Hepatocyte (in vitro differentiated cells): ENCODE measurements around the gene RCOR3. TPM values are rescaled to one million over a fixed set of nuclear protein-coding genes. Genes with fewer than 3 reads are reported as not detected.

Experiments used
- DNase-seq: peaks from one replicate; pipeline ENCODE4 v3.0.0-alpha.2; 2016; ENCODE audit warnings: low spot score
- H2AFZ ChIP-seq: fragments of 200-600 bp; sonication (generic); 2 replicates; pipeline ENCODE4 v1.6.0; 2016; ENCODE audit warnings: antibody characterized with exemption, mild to moderate bottlenecking
- H3K27ac ChIP-seq: fragments of 200-600 bp; sonication (generic); 2 replicates; pipeline ENCODE4 v1.5.1; 2016; ENCODE audit warnings: mild to moderate bottlenecking
- H3K27me3 ChIP-seq: fragments of 200-600 bp; sonication (generic); 2 replicates; pipeline ENCODE4 v1.6.1; 2016
- H3K36me3 ChIP-seq: fragments of 200-600 bp; sonication (generic); replicated peaks from 2 replicates; pipeline ENCODE4 v1.5.1; 2016; ENCODE audit warnings: low read depth; ENCODE audit not compliant: insufficient read depth
- H3K4me1 ChIP-seq: fragments of 200-600 bp; sonication (generic); 2 replicates; pipeline ENCODE4 v1.5.1; 2016; ENCODE audit warnings: mild to moderate bottlenecking, moderate library complexity; ENCODE audit not compliant: insufficient read depth
- H3K4me2 ChIP-seq: fragments of 200-600 bp; sonication (generic); 2 replicates; pipeline ENCODE4 v1.6.0; 2016
- H3K4me3 ChIP-seq: fragments of 200-600 bp; sonication (generic); 2 replicates; pipeline ENCODE4 v1.5.1; 2016; ENCODE audit warnings: mild to moderate bottlenecking
- H3K79me2 ChIP-seq: fragments of 200-600 bp; sonication (generic); 2 replicates; pipeline ENCODE4 v1.6.0; 2017; ENCODE audit warnings: mild to moderate bottlenecking
- H3K9me2 ChIP-seq: fragments of 200-600 bp; sonication (generic); replicated peaks from 2 replicates; pipeline ENCODE4 v1.6.0; 2017; ENCODE audit warnings: mild to moderate bottlenecking; ENCODE audit not compliant: insufficient read depth
- H3K9me3 ChIP-seq: fragments of 200-600 bp; sonication (generic); 2 replicates; pipeline ENCODE4 v1.5.1; 2016; ENCODE audit warnings: low read depth, mild to moderate bottlenecking
- H4K20me1 ChIP-seq: fragments of 200-600 bp; sonication (generic); 2 replicates; pipeline ENCODE4 v1.6.0; 2016; ENCODE audit warnings: mild to moderate bottlenecking; ENCODE audit not compliant: insufficient read depth, poor library complexity, severe bottlenecking
- EZH2 ChIP-seq: fragments of 200-600 bp; sonication (generic); IDR thresholded peaks from 2 replicates; pipeline ENCODE4 v1.6.1; 2016; ENCODE audit warnings: antibody characterized with exemption, mild to moderate bottlenecking, borderline replicate concordance
- EZH2phosphoT487 ChIP-seq: fragments of 200-600 bp; sonication (generic); IDR thresholded peaks from one replicate; pipeline ENCODE4 v1.6.1; 2018; ENCODE audit warnings: antibody characterized with exemption, mild to moderate bottlenecking, low read depth, moderate library complexity; ENCODE audit not compliant: unreplicated experiment, severe bottlenecking
- WGBS: methylation state at CpG from one replicate; pipeline ENCODE4 v1.1.6; 2016; ENCODE audit warnings: low lambda C conversion rate; ENCODE audit errors: missing lambda C conversion rate; 5-methylcytosine and 5-hydroxymethylcytosine counted together
- polyA plus RNA-seq: library from polyadenylated mRNA; unstranded; fragments of >200 nt; fragmentation: Nextera tagmentation; extraction: Ambion mirVana; gene quantifications from 2 replicates; pipeline ENCODE4 v1.2.1, GENCODE V29; 2016
- total RNA-seq: library from RNA; depleted of rRNA; stranded (reverse); fragments of >200 nt; gene quantifications from 2 replicates; pipeline ENCODE4 v1.2.3, GENCODE V29; 2014
- TF ChIP-seq, protein P1 (sequence below): fragments of 200-600 bp; sonication (generic); IDR thresholded peaks from 2 replicates; pipeline ENCODE4 v1.5.1; 2016; ENCODE audit warnings: antibody characterized with exemption, mild to moderate bottlenecking; ENCODE audit not compliant: poor library complexity

Gene RCOR3
- total and polyA plus RNA-seq, 2 experiments from 2014 or later = 25.0 to 39.6 TPM

DNA sequence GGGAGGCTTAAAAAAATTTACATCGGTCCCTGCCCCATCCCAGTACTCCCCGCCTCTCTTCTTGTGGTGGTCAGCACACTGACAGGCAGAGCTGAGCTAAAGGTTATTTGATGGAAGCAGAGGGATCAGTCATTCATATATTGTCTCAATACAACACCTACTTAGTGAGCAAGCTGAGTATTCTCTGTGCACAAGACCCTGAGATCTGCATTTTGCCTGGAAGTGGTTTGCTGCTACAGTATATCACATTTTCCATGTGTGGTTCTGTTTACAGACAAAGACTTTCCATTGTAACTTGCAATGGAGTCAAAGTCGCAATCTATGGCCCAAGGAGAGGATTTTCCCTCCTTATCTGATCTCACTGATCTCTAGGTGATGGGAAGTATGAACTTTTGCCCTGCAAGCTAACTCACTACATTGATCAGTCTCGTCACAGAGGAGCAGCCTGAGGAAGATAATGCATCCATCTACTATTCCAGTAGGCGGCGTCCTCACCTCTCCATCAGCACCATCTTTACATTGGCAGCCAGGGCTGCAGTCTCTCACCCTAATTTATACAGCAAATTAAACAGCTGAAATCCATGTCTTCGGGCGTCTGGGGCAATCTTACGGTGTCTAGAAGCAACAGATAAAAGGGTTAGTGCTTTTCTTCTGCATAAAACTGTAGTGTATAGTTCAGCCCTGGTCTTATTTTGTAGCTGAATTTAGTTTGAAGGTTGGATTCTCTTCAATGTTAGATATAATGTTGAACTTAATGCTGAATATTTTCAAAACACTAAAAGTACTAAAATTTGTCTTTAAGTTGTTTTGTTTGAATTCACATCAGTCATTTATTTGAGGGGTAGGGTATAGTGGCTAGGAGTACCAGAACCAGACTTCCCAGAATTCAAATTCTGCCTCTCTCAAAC lies 64.2 kb downstream of the RCOR3 start:
- no peak overlapping the region for H3K4me3 ChIP-seq
- TF ChIP-seq, protein P1, sequence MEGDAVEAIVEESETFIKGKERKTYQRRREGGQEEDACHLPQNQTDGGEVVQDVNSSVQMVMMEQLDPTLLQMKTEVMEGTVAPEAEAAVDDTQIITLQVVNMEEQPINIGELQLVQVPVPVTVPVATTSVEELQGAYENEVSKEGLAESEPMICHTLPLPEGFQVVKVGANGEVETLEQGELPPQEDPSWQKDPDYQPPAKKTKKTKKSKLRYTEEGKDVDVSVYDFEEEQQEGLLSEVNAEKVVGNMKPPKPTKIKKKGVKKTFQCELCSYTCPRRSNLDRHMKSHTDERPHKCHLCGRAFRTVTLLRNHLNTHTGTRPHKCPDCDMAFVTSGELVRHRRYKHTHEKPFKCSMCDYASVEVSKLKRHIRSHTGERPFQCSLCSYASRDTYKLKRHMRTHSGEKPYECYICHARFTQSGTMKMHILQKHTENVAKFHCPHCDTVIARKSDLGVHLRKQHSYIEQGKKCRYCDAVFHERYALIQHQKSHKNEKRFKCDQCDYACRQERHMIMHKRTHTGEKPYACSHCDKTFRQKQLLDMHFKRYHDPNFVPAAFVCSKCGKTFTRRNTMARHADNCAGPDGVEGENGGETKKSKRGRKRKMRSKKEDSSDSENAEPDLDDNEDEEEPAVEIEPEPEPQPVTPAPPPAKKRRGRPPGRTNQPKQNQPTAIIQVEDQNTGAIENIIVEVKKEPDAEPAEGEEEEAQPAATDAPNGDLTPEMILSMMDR = peak; percentile 84
- TF ChIP-seq EZH2phosphoT487 = no peak
- no peak overlapping the region for H3K4me2 ChIP-seq
- H3K79me2 ChIP-seq = peaks cover 8% of the 10 kb centered on the region
- no peaks in the 10 kb centered on the region for H3K9me3 ChIP-seq
- H3K4me1 ChIP-seq = peaks cover 9% of the 10 kb centered on the region
- H2AFZ ChIP-seq = no peak overlapping the region
- H3K9me2 ChIP-seq = no peaks in the 10 kb centered on the region
- no peaks in the 10 kb centered on the region for H3K27me3 ChIP-seq
- H3K36me3 ChIP-seq = no peaks in the 10 kb centered on the region
- DNase-seq = peak; percentile 81
- no peak overlapping the region for H3K27ac ChIP-seq
- H4K20me1 ChIP-seq = no peaks in the 10 kb centered on the region
- WGBS = 29% methylated on average over 9 of the region's 9 CpGs

GRCh38 chr1:211324992-211325775 lies 66.0 kb downstream of the RCOR3 start:
- Histone ChIP-seq H4K20me1 (no peaks in the 10 kb centered on the region), H3K9me2 (no peaks in the 10 kb centered on the region), H2AFZ (no peak overlapping the region), H3K79me2 (peaks cover 24% of the 10 kb centered on the region), H3K27ac (no peak overlapping the region), H3K36me3 (no peaks in the 10 kb centered on the region), H3K27me3 (no peaks in the 10 kb centered on the region), H3K4me1 (peaks cover 12% of the 10 kb centered on the region), H3K4me2 (no peak overlapping the region), H3K9me3 (no peaks in the 10 kb centered on the region), H3K4me3 (no peak overlapping the region)
- DNase-seq = no peak
- TF ChIP-seq EZH2phosphoT487 = no peak
- TF ChIP-seq EZH2 = no peak
- TF ChIP-seq, protein P1 = no peak
- 93% methylated on average over 12 of the region's 12 CpGs for whole genome bisulfite sequencing

GRCh38 chr1:211326140-211326527 lies 67.0 kb downstream of the RCOR3 start:
- no peaks in the 10 kb centered on the region for H3K27me3 ChIP-seq
- peak overlapping the region; percentile 50 for H3K27ac ChIP-seq
- no peaks in the 10 kb centered on the region for H4K20me1 ChIP-seq
- H3K4me3 ChIP-seq = peak overlapping the region; percentile 94
- no peaks in the 10 kb centered on the region for H3K9me3 ChIP-seq
- H2AFZ ChIP-seq = peak overlapping the region; percentile 99
- no peaks in the 10 kb centered on the region for H3K9me2 ChIP-seq
- DNase-seq = no peak
- 97% methylated on average over 8 of the region's 8 CpGs for WGBS
- H3K4me2 ChIP-seq = peak overlapping the region; percentile 96
- no peak for TF ChIP-seq EZH2
- TF ChIP-seq, protein P1 = no peak
- no peak for TF ChIP-seq EZH2phosphoT487
- H3K79me2 ChIP-seq = peaks cover 34% of the 10 kb centered on the region
- peaks cover 12% of the 10 kb centered on the region for H3K4me1 ChIP-seq
- H3K36me3 ChIP-seq = no peaks in the 10 kb centered on the region
